Brain pericyte (primary cell): ENCODE results near the gene ZNF529.

Experiments
- DNase-seq: peaks from one replicate; pipeline ENCODE4 v3.0.0-alpha.2; 2012; ENCODE audit warnings: low read depth, low spot score

Gene ZNF529

DNA sequence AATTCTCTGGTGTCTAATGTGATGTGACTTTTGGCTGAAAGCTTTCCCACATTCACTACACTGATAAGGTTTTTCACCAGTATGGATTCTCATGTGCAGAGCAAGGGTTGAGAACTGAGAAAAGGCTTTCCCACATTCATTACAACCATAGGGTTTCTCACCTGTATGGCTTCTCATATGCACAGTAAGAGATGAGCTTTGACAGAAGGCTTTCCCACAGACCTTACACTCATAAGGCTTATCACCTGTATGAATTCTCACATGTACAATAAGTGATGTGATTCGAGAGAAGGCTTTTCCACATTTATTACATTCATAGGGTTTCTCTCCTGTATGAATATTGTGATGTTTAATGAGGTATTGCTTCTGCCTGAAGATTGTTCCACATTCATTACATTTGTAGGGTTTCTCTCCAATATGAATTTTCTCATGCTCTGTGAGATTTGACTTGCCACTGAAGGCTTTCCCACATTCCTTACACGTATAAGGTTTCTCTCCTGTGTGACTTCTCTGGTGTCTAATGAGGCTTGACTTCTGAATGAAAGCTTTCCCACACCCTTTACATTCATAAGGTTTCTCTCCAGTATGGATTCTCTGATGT is 59.0 kb downstream of the ZNF529 start:
- no peak for DNase-seq

- no peak for DNase-seq
These were observed 64.8 kb downstream of the ZNF529 start for GRCh38 chr19:36508325-36508724.

GRCh38 chr19:36501973-36502372 is 71.1 kb downstream of the ZNF529 start:
- DNase-seq = no peak

DNA sequence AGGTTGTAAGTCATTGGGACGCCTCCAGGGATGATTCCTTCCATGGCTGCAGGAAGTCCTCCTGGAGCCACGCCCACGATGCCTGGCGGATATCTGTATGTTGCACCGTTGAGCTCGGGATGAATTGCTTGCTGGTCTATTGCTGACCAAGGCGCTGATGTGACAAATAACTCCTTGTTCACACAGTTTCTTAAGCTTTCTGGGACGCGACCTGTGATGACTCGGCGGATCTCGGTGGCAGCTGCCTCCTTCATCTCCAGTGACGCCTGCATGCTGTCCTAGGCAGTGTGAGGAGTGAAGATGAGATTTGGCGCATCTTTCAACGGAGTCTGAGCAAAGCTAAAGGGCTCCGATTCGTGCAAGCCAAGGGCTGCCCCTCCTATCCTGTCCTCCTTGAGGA is 76.1 kb downstream of the ZNF529 start:
- no peak for DNase-seq
